HEK293 (cell line): ENCODE data around the gene LSM3.

Source experiments
- CTCF ChIA-PET: fragments of 350-600 bp; formaldehyde crosslinking; extraction: SDS; loops from one replicate; lab custom pipeline; 2021; ENCODE audit warnings: antibody characterized with exemption; lab: Yijun Ruan, JAX
- POLR2A ChIA-PET: fragments of 300-600 bp; formaldehyde crosslinking; extraction: SDS; loops from one replicate; lab custom pipeline; 2020; ENCODE audit warnings: antibody characterized with exemption, inconsistent platforms; lab: Yijun Ruan, JAX
- H3K27ac ChIP-seq: fragments of 200-500 bp; sonication (Bioruptor generic); 2 replicates; pipeline ENCODE4 v1.5.1; 2014; ENCODE audit warnings: low read depth, low read length, control low read depth, inconsistent platforms; ENCODE audit errors: extremely low read depth
- H3K36me3 ChIP-seq, 2 experiments: fragments of 200-500 bp in 1 of 2; sonication (Bioruptor generic) in 1 of 2; 1 replicate in 1 of 2; 2 replicates in 1 of 2; pipeline ENCODE4 v1.5.1; 2014 to 2017; ENCODE audit warnings: inconsistent platforms in 2 of 2, low read length in 2 of 2; ENCODE audit not compliant: control insufficient read depth in 2 of 2, insufficient read depth in 1 of 2
- H3K4me1 ChIP-seq: fragments of 200-500 bp; sonication (Bioruptor generic); 2 replicates; pipeline ENCODE4 v1.5.1; 2014; ENCODE audit warnings: mild to moderate bottlenecking, low read length, inconsistent platforms; ENCODE audit not compliant: control insufficient read depth, insufficient read depth
- H3K4me3 ChIP-seq: 2 replicates; pipeline ENCODE4 v1.5.1; 2011; ENCODE audit warnings: low read depth, mild to moderate bottlenecking, control low read depth, low read length, moderate library complexity
- H3K9me3 ChIP-seq: fragments of 200-500 bp; sonication (Bioruptor generic); 2 replicates; pipeline ENCODE4 v1.5.1; 2014; ENCODE audit warnings: low read depth, low read length, inconsistent platforms; ENCODE audit not compliant: control insufficient read depth, insufficient read depth
- GFI1B ChIP-seq: fragments of 450-650 bp; formaldehyde crosslinking; IDR thresholded peaks from 2 replicates; pipeline ENCODE4 v1.5.1; 2016; ENCODE audit warnings: missing biosample characterization, missing genetic modification characterization
- KLF10 ChIP-seq: fragments of 450-650 bp; IDR thresholded peaks from 2 replicates; pipeline ENCODE4 v1.5.1; 2018; ENCODE audit warnings: missing biosample characterization, mild to moderate bottlenecking, missing genetic modification characterization
- MZF1 ChIP-seq: fragments of 450-650 bp; formaldehyde crosslinking; IDR thresholded peaks from 2 replicates; pipeline ENCODE4 v1.5.1; 2017; ENCODE audit warnings: missing biosample characterization, missing genetic modification characterization, borderline replicate concordance
- PRDM4 ChIP-seq: fragments of 450-650 bp; formaldehyde crosslinking; IDR thresholded peaks from 2 replicates; pipeline ENCODE4 v1.5.1; 2017; ENCODE audit warnings: missing biosample characterization, missing genetic modification characterization
- SCRT1 ChIP-seq: fragments of 450-650 bp; formaldehyde crosslinking; IDR thresholded peaks from 2 replicates; pipeline ENCODE4 v1.5.1; 2016; ENCODE audit warnings: missing biosample characterization, missing genetic modification characterization, borderline replicate concordance
- ZFHX2 ChIP-seq: fragments of 450-650 bp; formaldehyde crosslinking; conservative IDR thresholded peaks from 2 replicates; pipeline ENCODE4 v1.5.1; 2016; ENCODE audit warnings: missing biosample characterization, missing genetic modification characterization
- ZFP3 ChIP-seq: fragments of 450-650 bp; formaldehyde crosslinking; IDR thresholded peaks from 2 replicates; pipeline ENCODE4 v1.5.1; 2016; ENCODE audit warnings: low read depth, missing biosample characterization, missing genetic modification characterization
- ZIC2 ChIP-seq: fragments of 450-650 bp; formaldehyde crosslinking; IDR thresholded peaks from 2 replicates; pipeline ENCODE4 v1.5.1; 2016; ENCODE audit warnings: missing biosample characterization, missing genetic modification characterization
- ZNF132 ChIP-seq: fragments of 450-650 bp; formaldehyde crosslinking; IDR thresholded peaks from 2 replicates; pipeline ENCODE4 v1.5.1; 2017; ENCODE audit warnings: missing biosample characterization, missing genetic modification characterization, borderline replicate concordance
- ZNF398 ChIP-seq: fragments of 450-650 bp; formaldehyde crosslinking; IDR thresholded peaks from 2 replicates; pipeline ENCODE4 v1.5.1; 2017; ENCODE audit warnings: missing biosample characterization, missing genetic modification characterization
- ZNF426 ChIP-seq: fragments of 450-650 bp; formaldehyde crosslinking; IDR thresholded peaks from 2 replicates; pipeline ENCODE4 v1.5.1; 2017; ENCODE audit warnings: missing biosample characterization, missing genetic modification characterization, mild to moderate bottlenecking, inconsistent platforms, moderate library complexity
- ZNF621 ChIP-seq: fragments of 450-650 bp; formaldehyde crosslinking; IDR thresholded peaks from 2 replicates; pipeline ENCODE4 v1.5.1; 2017; ENCODE audit warnings: missing biosample characterization, missing genetic modification characterization
- ZNF76 ChIP-seq: fragments of 450-650 bp; formaldehyde crosslinking; IDR thresholded peaks from 2 replicates; pipeline ENCODE4; 2016; ENCODE audit warnings: low read depth, missing biosample characterization, missing genetic modification characterization, borderline replicate concordance
- ZNF830 ChIP-seq: fragments of 450-650 bp; IDR thresholded peaks from 2 replicates; pipeline ENCODE4 v1.5.0; 2018; ENCODE audit warnings: missing biosample characterization, missing genetic modification characterization, low read depth, mild to moderate bottlenecking, moderate library complexity
- TF ChIP-seq, protein P1 (sequence below): fragments of 450-650 bp; formaldehyde crosslinking; optimal IDR thresholded peaks from 2 replicates; pipeline ENCODE3; 2016; ENCODE audit warnings: missing biosample characterization, mild to moderate bottlenecking, missing genetic modification characterization
- TF ChIP-seq, protein P2 (sequence below): fragments of 450-650 bp; formaldehyde crosslinking; IDR thresholded peaks from 2 replicates; pipeline ENCODE4 v1.5.1; 2016; ENCODE audit warnings: missing biosample characterization, missing genetic modification characterization
- TF ChIP-seq, protein P3 (sequence below): fragments of 450-650 bp; formaldehyde crosslinking; IDR thresholded peaks from 2 replicates; pipeline ENCODE4 v1.5.1; 2017; ENCODE audit warnings: missing biosample characterization, missing genetic modification characterization

The LSM3 gene

GRCh38 chr3:14147617-14148016, 31.0 kb upstream of the LSM3 start:
- Histone ChIP-seq H3K27ac (no peak overlapping the region), H3K4me1 (peaks cover 11% of the 10 kb centered on the region), H3K4me3 (no peak overlapping the region), H3K36me3 (peaks cover 0 to 68% of the 10 kb centered on the region in 2 experiments; a peak in 2 of 3 replicates)
- ChIA-PET CTCF (no interaction called here), POLR2A (no interaction called here)
- TF ChIP-seq, protein P1, sequence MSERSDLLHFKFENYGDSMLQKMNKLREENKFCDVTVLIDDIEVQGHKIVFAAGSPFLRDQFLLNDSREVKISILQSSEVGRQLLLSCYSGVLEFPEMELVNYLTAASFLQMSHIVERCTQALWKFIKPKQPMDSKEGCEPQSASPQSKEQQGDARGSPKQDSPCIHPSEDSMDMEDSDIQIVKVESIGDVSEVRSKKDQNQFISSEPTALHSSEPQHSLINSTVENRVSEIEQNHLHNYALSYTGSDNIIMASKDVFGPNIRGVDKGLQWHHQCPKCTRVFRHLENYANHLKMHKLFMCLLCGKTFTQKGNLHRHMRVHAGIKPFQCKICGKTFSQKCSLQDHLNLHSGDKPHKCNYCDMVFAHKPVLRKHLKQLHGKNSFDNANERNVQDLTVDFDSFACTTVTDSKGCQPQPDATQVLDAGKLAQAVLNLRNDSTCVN (tag by site-specific recombination): no peak
- TF ChIP-seq KLF10 (tag by site-specific recombination): no peak
- no peak for TF ChIP-seq ZNF426
- 0 out of 2 replicates have a peak, but pooled peaks have one; percentile 39 for TF ChIP-seq ZIC2 (tag by site-specific recombination)
- TF ChIP-seq ZNF398: no peak
- no peak for TF ChIP-seq MZF1
- TF ChIP-seq, all 188 proteins: peak for 1
- H3K9me3 ChIP-seq: no peaks in the 10 kb centered on the region

DNA sequence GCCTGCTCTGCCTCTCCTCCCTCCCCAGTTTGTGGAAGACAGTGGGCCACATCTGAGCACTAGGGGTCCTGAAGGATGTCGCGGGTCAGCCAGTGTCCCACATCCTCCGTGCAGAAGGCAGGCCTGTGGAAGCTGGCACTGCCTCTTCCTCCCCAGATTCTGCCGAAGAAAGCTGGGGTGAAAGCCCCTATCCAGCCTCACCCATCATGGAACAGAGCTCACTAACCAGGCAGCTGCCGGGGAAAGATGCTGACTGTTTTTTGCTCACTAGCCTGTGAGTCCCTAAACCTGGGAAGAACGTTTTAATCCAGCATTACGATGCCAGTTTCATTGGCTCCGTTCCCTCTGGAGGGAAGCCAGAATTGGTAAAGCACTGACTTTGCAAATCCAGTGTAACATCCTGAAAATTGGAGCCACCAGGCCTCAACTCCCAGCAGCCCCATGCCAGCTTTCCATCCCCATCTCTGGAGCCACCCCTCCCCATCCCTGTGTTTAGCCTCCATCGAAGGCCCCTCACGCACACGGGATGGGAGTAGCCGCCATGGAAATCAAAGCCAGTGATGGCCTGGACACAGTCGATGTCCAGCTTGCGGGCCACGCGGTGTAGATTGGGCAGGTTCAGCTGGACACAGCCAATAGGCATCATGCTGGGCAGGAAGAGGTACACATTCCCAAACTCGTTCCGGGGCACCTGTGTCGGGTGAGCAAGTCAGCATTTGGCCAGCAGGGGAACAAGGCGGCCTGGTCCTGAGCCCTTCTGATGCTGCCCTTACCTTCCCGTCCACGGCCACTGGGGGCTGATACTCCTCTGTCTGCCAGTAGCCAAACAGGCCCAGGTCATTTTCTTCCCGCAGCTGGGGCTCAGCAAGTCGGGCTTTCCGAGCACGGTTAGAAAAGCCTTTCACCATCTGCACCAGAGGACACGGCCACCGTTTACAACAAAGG, 30.3 kb upstream of the LSM3 start:
- H3K9me3 ChIP-seq: no peaks in the 10 kb centered on the region
- peaks cover 0 to 74% of the 10 kb centered on the region in 2 experiments; a peak in 2 of 3 replicates for H3K36me3 ChIP-seq
- POLR2A ChIA-PET: interaction anchor here (1.0 kb wide), 1 partner anchor 30 kb away, joined by 3 read pairs; the partner anchor contains the start of gene LSM3
- CTCF ChIA-PET: interaction anchor here (0.6 kb wide), 1 partner anchor 354 kb away, joined by 3 read pairs; no protein-coding TSS in a partner anchor
- no peak overlapping the region for H3K4me3 ChIP-seq
- H3K4me1 ChIP-seq: peaks cover 11% of the 10 kb centered on the region
- no peak overlapping the region for H3K27ac ChIP-seq
- TF ChIP-seq, protein P2, sequence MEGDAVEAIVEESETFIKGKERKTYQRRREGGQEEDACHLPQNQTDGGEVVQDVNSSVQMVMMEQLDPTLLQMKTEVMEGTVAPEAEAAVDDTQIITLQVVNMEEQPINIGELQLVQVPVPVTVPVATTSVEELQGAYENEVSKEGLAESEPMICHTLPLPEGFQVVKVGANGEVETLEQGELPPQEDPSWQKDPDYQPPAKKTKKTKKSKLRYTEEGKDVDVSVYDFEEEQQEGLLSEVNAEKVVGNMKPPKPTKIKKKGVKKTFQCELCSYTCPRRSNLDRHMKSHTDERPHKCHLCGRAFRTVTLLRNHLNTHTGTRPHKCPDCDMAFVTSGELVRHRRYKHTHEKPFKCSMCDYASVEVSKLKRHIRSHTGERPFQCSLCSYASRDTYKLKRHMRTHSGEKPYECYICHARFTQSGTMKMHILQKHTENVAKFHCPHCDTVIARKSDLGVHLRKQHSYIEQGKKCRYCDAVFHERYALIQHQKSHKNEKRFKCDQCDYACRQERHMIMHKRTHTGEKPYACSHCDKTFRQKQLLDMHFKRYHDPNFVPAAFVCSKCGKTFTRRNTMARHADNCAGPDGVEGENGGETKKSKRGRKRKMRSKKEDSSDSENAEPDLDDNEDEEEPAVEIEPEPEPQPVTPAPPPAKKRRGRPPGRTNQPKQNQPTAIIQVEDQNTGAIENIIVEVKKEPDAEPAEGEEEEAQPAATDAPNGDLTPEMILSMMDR (tag by site-specific recombination): peak; percentile 68
- TF ChIP-seq ZFHX2 (tag by site-specific recombination) (no peak), ZNF621 (tag by site-specific recombination) (no peak)
- TF ChIP-seq, all 188 proteins: peak for 1

- CTCF ChIA-PET: interaction anchor here (1.1 kb wide), 1 partner anchor 54 kb away, joined by 3 read pairs; no protein-coding TSS in a partner anchor
- POLR2A ChIA-PET: no interaction called here
- H3K36me3 ChIP-seq: peaks cover 6 to 87% of the 10 kb centered on the region in 2 experiments; a peak in 2 of 3 replicates
- TF ChIP-seq SCRT1 (tag by site-specific recombination) (no peak), ZNF830 (tag by site-specific recombination) (no peak), GFI1B (tag by site-specific recombination) (no peak), ZNF132 (no peak), ZNF76 (no peak), PRDM4 (tag by site-specific recombination) (no peak), ZFP3 (no peak)
- TF ChIP-seq, protein P3, sequence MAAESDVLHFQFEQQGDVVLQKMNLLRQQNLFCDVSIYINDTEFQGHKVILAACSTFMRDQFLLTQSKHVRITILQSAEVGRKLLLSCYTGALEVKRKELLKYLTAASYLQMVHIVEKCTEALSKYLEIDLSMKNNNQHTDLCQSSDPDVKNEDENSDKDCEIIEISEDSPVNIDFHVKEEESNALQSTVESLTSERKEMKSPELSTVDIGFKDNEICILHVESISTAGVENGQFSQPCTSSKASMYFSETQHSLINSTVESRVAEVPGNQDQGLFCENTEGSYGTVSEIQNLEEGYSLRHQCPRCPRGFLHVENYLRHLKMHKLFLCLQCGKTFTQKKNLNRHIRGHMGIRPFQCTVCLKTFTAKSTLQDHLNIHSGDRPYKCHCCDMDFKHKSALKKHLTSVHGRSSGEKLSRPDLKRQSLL (tag by site-specific recombination): no peak
Observed at GRCh38 chr3:14150078-14150477, 28.5 kb upstream of the LSM3 start.

More at GRCh38 chr3:14150078-14150477, 28.5 kb upstream of the LSM3 start:
- no peaks in the 10 kb centered on the region for H3K9me3 ChIP-seq
- H3K4me1 ChIP-seq: peaks cover 2% of the 10 kb centered on the region; the same call in 1 of the 2 replicates
- H3K4me3 ChIP-seq: no peak overlapping the region
- H3K27ac ChIP-seq: no peak overlapping the region
